ENCODE data around the gene ADGRG3. TPM values are rescaled to one million over a fixed set of nuclear protein-coding genes. Genes with fewer than 3 reads are reported as not detected.

The ADGRG3 gene
- total and polyA plus RNA-seq, 10 of the 15 experiments (the other 5 are each of a cell fraction or from before 2014, with no cell fraction given) = 0.10 to 0.11 (median 0.10) TPM; not detected in 7

- no peak for TF ChIP-seq HDAC6 (IDR thresholded peaks at IDR 0.05; ENCODE audit: unreplicated experiment)
- no peak for TF ChIP-seq NR2F1 (conservative IDR thresholded peaks at IDR 0.05)
- TF ChIP-seq MLLT1 (IDR thresholded peaks at IDR 0.05) = no peak
- no peak for TF ChIP-seq CBFB (IDR thresholded peaks at IDR 0.05; ENCODE audit: low read depth)
Measured at GRCh38 chr16:57692636-57693035, 24.5 kb downstream of the ADGRG3 start (continued).

- ChIA-PET CTCF (no interaction called here), RAD21 (ENCODE audit: unreplicated experiment) (no interaction called here), POLR2A (no interaction called here), SMC1A (ENCODE audit: uncharacterized antibody, unreplicated experiment) (interaction anchor here (1.1 kb wide), 1 partner anchor 42 kb away, joined by 3 read pairs; the partner anchor contains the start of gene KATNB1)
- Histone ChIP-seq H3K27ac (ENCODE audit: control insufficient read depth, insufficient read depth) (no peak overlapping the region), H3K9me3 (replicated peaks; ENCODE audit: control insufficient read depth, insufficient read depth, low read length) (no peaks in the 10 kb centered on the region), H3K4me3 (no peak overlapping the region), H3K9ac (ENCODE audit: control insufficient read depth, insufficient read depth, low read length) (no peak overlapping the region), H3K4me1 (ENCODE audit: control insufficient read depth, insufficient read depth, low read length) (peaks cover 17% of the 10 kb centered on the region), H2AFZ (ENCODE audit: control insufficient read depth, low read depth, low read length) (no peak overlapping the region), H4K20me1 (ENCODE audit: control insufficient read depth, insufficient read depth) (no peaks in the 10 kb centered on the region), H3K36me3 (ENCODE audit: control insufficient read depth in 2 of 2, insufficient read depth in 2 of 2, low read length in 1 of 2) (no peaks in the 10 kb centered on the region), H3K27me3 (replicated peaks in 1 of 2; ENCODE audit: control insufficient read depth in 2 of 2, insufficient read depth in 2 of 2, low read length in 1 of 2) (no peaks in the 10 kb centered on the region), H3K79me2 (ENCODE audit: control insufficient read depth, insufficient read depth, low read length) (no peaks in the 10 kb centered on the region), H3K4me2 (ENCODE audit: control insufficient read depth, insufficient read depth) (no peak overlapping the region)
- ATAC-seq = no peak
- in situ Hi-C loops (cut with MboI) (no loop called here), intact Hi-C loops (cut with micrococcal nuclease; ENCODE audit: unreplicated experiment) (no loop called here)
- 61% methylated on average over 3 of the region's 4 CpGs for WGBS (ENCODE audit: insufficient coverage, insufficient replicate concordance, low lambda C conversion rate, missing lambda C conversion rate)
- FAIRE-seq = no peak
- TF ChIP-seq NFXL1 (IDR thresholded peaks at IDR 0.05; ENCODE audit: borderline replicate concordance) (no peak), E2F8 (IDR thresholded peaks at IDR 0.05; ENCODE audit: low read depth, partially characterized antibody) (no peak), ZNF622 (IDR thresholded peaks at IDR 0.05) (no peak), BCL11A (IDR thresholded peaks at IDR 0.05; ENCODE audit: low read depth, low read length) (no peak), RBBP5 (conservative IDR thresholded peaks at IDR 0.05) (no peak), SREBF1 (IDR thresholded peaks at IDR 0.05; ENCODE audit: low read length) (no peak), TARDBP (IDR thresholded peaks at IDR 0.05; ENCODE audit: borderline replicate concordance) (no peak), STAT1 (conservative IDR thresholded peaks at IDR 0.05) (no peak), NR2C1 (IDR thresholded peaks at IDR 0.05) (no peak), RELA (IDR thresholded peaks at IDR 0.05; ENCODE audit: borderline replicate concordance, partially characterized antibody) (no peak), HSF1 (IDR thresholded peaks at IDR 0.05; ENCODE audit: low read depth, low read length) (no peak), FOXK2 (IDR thresholded peaks at IDR 0.05) (no peak), CBX5 (IDR thresholded peaks at IDR 0.05; ENCODE audit: low read depth) (no peak)
- DNase-seq (ENCODE audit: low read depth, low spot score) = no peak
- BruUV-seq (replicated peaks) = no TSS peak
Measured at GRCh38 chr16:57693550-57693949, 25.4 kb downstream of the ADGRG3 start.
